Activated CD4-positive, alpha-beta T cell treated with anti-CD3 and anti-CD28 coated beads, Interleukin-2, amount 50 U/mL, for 48 hours (primary cell): Measurements from ENCODE around the gene CSNK1G2.

ENCODE experiments used
- DNase-seq, 2 experiments: peaks; one replicate each; pipeline ENCODE4 v3.0.0-alpha.2; 2020

The CSNK1G2 gene

DNA sequence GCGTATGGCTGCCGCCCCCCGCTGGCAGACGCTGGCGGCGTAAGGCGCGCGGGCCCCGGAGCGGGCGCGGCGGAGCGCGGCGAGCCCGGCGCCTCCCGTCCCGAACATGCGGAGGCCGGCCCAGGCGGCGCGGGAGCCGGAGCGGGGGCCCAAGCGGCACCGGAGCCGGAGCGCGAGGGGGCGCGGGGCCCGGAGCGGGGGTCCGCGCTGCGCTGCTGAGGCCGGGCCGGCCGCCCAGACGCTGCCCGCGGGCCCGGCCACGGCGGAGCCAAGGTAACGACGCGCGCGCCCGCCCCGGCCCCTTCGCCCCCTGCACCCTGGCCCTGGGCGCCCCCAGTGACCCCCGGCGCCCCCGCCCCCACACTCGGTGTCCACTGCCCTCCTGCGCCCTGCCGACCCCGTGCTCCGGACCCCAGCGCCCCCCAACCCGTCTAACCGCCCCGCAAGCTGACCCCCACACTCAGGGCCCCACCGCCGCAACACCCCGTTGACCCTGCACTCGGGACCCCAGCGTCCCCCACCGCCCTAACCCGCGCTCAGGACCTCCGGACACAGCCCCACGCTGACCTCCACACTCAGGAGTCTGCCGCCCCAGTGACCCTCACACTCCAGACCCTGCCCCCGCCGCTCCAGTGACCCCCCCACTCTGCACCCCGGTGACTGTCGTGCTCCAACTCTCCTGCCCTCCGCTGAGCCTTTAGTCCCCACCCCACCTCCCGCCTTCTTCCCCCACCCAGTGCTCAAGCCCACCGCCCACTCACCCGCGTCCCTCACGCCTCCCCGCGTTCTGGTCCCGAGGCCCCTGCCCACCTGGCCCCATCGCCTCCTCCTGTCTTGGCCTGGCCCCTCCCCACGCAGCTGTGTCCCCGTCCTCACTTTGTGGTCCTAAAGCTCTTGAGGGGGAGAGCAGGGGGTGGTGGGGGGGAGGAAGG, at the start of gene CSNK1G2:
TSS of gene CSNK1G2 (plus strand) at position 27 of the 932 bp plus-strand sequence. CDS start 28,601 bp downstream, outside the sequence.
- peak in 1 of 2 experiments; percentile 16 for DNase-seq

DNA sequence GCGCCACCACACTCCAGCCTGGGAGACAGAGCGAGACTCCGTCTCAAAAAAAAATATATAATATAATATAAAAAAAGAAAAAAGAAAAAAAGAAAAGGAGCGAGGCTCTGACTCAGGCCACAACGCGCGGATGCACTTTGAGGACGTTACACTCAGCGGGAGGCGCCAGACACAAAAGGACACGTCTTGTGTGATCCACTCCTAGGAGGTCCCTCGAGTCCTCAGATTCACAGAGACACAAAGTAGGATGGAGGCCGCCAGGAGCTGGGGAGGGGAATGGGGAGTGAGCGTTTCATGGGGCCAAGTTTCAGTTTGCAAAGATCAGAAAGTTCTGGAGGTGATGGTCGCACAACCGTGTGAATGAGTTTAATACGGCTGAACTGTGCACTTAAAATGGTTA, 47.2 kb upstream of the CSNK1G2 start:
- DNase-seq = no peak

DNA sequence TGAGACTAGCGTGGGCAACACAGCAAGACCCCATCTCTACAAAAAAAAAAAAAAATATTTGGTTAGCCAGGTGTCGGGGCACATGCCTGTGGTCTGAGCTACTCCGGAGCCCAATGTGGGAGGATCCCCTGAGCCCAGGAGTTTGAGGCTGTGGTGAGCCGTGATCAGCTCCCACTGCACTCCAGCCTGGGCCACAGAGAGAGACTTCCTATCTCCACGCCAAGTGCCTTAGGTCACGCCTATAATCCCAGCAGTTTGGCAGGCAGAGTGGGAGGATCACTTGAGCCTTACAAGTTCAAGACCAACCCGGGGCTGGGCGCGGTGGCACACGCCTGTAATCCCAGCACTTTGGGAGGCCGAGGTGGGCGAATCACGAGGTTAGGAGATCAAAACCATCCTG, 44.5 kb upstream of the CSNK1G2 start:
- no peak for DNase-seq

DNA sequence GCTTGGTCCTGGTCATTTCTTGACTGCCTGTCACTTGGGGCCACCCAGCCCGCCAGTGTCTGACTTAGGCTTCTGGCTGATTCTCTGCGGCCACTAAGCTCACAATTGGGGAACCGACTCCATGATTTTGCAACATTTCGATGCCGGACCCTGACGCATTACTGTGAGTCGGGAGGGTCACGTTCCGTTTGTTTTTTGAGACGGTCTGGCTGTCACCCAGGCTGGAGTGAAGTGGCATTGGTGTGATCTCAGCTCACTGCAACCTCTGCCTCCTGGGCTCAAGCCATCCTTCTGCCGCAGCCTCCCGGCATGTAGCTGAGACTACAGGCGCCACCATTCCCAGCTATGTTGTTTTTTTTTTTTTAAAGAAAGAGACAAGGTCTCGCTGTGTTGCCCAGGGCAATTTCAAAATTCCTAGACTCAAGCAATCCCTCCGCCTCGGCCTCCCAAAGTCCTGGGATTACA, 39.0 kb upstream of the CSNK1G2 start:
- no peak for DNase-seq

DNA sequence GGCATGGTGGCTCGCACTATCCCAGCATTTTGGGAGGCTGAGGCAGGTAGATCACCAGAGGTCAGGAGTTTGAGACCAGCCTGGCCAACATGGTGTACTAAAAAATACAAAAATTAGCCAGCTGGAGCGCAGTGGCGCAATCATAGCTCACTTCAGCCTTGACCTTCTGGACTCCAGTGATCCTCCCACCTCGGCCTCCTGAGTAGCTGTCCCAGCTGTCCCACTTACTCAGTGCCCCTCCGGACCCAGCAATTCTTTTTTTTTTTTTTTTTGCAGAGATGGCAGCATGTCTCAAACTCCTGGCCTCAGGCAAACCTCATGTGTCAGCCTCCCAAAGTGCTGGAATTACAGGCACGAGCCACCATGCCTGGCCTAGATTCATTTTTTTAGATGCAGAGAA, 38.0 kb upstream of the CSNK1G2 start:
- no peak for DNase-seq

DNA sequence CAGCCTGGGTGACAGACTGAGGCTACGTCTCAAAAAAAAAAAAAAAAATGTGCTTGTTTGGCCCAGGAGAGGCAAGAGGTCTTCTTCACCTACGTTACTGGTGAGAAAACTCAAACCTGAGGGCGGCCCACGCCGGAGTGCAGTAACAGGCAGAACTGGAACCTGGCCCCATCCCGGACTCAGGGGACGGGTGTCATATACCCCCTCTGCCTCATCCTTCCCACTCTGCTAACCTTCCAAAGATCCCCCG, 36.2 kb upstream of the CSNK1G2 start:
- DNase-seq = no peak

DNA sequence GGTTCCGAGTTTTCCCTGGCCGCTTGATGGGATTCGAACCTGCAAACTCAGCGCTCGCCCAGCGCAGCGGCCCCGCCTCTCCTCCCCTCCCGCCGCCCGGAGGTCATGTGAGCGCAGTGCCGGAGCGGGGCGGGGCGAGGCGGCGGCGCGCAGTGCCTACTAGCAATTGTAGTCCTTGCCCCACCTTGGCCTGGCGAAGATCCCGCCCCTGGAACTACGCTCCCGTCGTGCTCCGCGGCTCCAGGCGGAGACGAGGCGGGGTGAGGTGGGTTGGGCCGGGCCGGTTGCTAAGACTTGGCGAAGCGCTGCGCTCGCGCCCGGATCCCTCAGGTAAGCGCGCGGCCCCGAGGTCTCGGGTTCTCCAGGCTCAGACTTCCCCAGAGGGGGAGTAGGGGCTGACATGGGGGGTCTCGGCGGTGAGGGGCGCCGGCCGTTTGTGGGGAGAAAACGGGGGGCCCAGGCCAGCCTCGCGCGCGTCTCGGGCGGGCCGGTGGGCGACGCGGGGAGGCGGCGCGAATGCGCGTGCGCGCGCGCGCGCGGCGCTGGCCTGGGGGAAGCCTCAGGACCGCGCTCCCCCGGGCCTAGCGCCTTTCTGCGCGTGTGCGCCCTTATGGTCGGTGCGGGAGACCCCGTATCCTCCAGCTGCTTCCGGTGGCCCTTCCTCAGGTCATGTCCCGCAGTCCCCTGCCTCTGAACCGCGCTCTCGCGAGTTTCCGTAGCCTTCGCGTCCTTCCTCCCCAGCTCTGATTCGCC, 35.7 kb upstream of the CSNK1G2 start, which contains the start of the genes ADAT3 and SCAMP4:
TSS of gene ADAT3 (plus strand) at position 290 of the 753 bp plus-strand sequence. CDS start 6,649 bp downstream, outside the sequence.
TSS of gene SCAMP4 (plus strand) at position 290 of the 753 bp plus-strand sequence. CDS start 9,621 bp downstream, outside the sequence.
- peak; percentile 99 for DNase-seq

DNA sequence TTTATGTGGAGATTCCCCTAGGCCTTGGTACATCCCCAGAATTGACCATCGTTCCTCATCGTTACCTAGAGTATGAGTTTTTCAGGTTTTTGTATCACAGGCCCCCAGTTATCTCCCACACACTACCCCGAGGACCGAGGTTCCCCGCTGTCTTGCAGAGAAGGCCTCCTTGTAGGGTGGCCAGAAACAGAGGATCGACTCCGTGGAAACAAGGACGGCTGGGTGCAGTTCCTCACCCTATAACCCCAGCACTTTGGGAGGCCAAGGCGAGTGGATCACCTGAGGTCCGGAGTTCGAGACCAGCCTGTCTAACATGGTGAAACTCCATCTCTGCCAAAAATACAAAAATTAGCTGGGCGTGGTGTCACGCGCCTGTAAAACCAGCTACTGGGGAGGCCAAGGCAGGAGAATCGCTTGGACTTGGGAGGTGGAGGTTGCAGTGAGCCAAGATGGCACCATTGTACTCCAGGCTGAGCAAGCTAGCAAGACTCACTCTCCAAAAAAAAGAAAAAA, 35.1 kb upstream of the CSNK1G2 start:
- DNase-seq = no peak

DNA sequence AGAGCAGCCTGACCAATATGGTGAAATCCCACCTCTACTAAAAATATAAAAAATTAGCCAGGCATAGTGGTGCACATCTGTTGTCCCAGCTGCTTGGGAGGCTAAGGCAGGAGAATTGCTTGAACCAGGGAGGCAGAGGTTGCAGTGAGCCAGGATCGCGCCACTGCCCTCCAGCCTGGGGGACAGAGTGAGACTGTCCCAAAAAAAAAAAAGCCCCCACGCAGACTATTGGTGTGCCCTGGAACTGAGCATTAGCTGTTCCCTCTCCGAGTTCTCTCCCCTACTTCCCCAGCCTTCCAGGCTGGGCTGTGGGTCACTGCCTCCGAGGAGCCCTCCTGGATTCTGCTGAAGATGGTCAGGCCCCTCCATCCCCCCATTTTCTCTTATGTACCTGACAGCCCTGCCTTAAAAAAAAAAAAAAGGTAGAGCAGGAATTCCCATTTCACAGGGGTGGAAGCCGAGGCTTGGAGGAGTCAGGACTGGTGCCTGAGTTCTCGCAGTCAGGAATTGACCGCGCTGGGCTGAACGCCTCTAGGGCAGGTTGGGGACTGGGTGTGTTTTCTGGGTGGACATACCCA, 33.9 kb upstream of the CSNK1G2 start:
- no peak for DNase-seq

DNA sequence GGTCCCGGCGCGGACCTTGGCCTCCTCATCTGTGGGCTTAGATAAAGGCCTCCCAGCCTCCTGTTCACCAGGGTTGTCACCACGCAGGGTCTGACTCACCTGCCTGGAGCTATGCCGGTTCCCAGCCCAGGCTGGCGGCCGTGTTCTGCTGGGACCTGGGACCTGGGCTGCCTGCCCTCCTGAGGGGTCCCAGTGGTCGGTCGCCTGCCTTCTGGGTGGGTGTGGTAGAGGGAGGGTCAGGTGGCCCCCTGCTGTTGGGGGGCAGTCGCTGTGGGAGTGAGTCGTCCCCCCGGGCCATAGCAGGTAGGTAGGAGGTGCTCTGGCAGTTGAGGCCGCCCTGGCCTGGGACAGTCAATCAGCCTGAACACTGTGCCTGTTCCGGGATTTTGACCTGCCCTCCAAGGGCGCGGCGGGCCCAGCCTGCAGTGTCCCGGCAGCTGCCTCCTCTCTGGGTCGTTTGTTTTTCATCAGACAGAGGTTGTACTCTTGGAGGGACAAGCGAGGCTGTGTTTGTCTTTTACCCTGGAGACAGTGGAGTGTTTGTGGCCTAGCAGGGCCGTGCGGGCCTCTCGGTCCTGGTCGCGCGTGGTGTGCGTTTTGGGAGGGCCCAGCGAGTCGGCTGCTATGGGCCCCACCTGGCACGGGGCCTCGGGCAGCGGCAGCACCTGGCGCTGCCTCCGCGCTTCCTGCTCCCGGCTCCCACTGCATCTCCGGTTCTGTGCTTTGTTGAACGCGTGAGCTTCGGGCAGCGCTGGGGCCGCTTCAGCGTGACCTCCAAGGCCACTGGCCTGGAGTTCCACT, 33.2 kb upstream of the CSNK1G2 start:
- DNase-seq = no peak

DNA sequence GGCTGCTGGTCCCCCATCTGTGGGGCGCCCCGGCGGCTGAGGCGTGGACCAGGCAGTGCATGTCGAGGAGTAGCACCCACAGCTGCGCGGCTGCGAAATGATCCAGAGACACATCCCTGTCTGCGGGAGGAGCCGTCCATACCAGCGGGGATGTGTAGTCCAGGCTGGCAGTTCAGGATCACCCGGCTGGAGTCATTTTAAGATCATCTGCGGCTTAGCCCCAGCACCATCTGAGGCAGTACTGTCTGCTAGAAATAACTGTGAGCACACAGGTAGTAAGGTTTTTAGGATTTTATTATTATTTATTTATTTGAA, 32.7 kb upstream of the CSNK1G2 start:
- no peak for DNase-seq

DNA sequence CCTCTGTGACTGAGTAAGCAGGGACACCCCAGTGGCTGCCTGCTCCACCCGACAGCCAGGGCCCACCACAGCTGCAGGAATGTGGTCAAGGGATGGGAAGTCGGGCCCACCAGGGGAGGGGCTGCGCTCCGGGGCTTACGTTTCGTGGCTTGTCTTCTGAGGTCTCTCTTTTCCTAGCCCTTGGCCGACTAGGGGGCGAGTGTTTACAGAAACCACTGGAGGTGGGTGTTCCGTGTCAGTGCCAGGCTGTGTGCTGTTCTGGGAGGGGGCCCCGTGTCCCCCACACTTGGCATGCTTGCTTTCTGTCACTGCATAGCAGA, 31.3 kb upstream of the CSNK1G2 start:
- DNase-seq = no peak

DNA sequence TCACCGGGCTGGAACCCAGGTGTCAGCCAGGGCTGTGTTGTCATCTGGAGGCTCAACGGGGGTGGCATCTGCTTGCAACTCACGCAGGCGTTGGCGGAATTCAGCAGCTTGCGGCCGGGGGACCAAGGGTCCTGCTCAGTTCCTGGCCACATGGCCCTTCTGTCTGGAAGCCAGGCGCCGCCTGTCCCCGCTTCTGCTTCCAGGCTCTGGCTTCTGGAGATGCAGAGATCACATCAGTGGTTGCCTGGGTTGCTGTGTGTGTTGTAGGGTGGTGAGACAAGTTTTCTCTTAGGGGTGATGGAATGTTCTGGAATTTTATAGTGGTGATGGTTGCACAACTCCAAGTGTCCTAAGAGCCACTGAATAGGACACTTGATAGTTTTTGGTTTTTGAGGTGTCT, 30.8 kb upstream of the CSNK1G2 start:
- DNase-seq = no peak

DNA sequence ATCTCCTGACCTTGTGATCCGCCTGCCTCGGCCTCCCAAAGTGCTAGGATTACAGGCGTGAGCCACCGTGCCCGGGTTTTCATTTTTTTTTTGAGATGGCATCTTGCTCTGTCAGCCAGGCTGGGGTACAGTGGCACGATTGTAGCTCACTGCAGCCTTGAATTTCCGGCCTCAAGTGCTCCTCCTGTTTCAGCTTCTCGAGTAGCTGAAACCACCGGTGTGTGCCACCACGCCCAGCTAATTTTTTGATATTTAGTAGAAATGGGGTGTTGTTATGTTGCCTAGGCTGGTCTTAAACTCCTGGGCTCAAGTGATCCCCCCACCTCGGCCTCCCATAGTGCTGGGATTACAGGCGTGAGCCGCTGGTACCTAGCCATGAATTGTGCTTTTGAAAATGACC, 29.9 kb upstream of the CSNK1G2 start:
- no peak for DNase-seq

DNA sequence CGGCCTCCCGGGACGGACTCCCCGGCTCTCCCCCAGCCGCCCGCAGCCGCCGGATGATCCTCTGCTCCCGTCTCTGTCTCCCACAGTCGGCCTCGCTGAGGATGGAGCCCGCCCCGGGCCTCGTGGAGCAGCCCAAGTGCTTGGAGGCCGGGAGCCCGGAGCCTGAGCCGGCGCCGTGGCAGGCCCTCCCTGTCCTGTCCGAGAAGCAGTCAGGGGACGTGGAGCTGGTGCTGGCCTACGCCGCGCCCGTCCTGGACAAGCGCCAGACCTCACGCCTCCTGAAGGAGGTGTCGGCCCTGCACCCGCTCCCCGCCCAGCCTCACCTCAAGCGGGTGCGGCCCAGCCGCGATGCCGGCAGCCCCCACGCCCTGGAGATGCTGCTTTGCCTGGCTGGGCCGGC, 29.0 kb upstream of the CSNK1G2 start:
- no peak for DNase-seq

DNA sequence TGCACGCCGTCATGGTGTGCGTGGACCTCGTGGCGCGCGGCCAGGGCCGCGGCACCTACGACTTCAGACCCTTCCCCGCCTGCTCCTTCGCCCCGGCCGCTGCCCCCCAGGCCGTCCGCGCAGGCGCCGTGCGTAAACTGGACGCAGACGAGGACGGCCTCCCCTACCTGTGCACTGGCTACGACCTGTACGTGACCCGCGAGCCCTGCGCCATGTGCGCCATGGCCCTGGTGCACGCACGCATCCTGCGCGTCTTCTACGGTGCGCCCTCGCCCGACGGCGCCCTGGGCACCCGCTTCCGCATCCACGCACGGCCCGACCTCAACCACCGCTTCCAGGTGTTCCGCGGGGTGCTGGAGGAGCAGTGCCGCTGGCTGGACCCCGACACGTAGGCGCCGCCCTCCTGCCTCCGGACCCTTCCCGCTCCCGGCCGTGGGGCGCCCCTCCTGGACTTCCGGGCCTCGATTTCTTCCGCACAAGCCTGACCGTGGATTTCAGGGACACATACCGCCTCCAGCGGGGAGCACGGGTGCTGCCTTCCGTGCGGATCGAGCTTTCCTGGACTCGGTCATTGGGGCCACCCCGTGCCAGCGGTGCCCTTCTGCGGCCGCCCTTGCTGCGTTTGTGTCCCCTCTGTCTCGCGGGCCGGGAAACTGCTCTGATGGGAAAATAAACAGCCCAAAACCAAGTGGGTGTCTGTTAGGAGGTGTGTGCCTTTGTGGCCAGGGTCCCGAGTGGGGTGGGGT, 28.0 kb upstream of the CSNK1G2 start:
- DNase-seq = no peak

DNA sequence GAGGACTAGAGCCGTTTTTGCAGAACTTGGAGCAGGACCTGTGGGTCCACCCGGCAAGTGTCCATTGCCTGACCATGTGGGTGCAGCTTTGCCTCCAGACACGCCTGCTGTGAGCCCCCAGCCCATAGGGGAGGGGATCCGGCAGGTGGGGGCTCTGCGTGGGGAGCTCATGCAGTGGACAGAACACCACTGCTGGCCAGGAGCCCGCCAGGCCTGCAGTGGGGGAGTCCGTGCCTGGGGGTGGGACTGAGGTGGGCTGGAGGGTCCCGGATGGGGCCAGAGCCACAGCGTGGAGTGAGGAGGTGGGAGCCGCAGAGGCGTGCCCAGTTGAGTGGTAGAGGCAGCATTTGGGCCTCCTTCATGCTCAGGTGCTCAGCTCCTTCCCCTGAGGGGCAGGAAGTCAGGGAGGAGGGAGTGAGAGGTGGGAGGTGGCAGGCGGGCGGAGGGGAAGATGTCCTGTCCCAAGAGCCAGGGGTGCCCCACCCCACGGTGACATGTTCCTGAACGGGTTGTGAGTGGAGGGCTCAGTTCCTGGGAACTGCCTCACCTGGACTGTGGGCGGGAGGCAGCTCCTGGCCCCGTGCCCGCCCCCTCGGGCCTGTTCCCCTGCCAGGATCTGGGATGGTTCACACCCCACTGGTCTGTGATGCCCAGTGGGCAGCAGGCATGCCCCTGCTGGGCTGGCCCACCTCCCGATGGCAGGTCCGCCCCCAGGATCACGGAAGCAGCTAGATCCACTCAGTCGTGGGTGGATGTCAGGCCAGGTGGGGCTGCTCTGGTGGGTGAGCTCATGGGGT, 27.0 kb upstream of the CSNK1G2 start:
- no peak for DNase-seq

DNA sequence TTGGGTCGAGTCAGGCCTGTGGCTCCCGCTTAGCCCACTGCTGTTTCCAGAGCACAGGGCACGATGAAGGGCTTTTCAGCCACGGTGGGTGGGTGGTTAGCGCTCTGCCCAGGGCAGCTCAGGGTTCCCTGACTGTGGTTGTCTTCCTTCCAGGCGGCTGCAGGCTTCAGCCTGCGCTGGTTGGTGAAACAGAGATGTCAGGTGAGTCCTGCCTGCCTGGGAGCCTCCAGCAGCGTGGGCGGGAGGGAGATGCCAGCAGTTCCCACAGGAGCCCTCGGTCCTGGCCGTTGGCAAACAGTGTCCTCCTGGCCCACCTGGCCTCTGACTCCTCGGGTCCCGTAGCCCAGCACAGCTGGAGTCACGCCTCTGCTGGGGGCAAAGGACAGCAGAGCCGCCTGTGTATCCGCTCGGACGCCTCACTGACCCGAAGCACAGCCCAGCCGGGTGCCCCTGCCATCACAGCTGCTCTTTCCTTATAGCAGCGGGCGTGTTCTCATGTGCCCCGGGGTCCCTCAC, 26.1 kb upstream of the CSNK1G2 start:
- no peak for DNase-seq

DNA sequence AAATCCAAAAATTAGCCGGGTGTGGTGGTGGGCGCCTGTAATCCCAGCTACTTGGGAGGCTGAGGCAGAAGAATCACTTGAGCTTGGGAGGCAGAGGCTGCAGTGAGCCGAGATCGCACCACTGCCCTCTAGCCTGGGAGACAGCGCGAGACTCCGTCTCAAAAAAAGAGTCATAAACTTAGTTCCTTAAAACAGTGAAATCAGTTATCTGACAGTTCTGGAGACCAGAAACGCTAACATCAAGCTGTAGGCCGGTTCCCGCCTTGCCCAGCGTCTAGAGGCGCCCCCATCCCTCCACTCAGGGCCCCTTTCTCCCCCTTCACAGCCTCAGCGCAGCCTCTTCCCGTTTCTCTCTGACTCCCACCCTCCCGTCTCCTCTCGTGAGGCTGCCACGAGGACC, 23.8 kb upstream of the CSNK1G2 start:
- DNase-seq = no peak

DNA sequence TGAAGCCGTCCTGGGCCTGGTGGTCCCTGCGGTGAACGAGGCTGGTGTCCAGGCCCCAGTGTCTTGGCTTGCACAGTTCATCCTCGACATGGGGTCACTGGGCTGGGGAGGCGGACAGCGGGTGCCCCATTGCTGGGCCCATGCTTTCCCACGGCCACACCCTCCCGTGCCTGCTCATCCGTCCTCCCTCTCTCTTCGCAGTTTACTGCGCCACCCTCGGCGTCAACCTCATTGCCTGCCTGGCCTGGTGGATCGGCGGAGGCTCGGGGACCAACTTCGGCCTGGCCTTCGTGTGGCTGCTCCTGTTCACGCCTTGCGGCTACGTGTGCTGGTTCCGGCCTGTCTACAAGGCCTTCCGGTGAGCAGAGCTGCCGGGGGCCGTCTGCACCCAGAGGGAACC, 23.0 kb upstream of the CSNK1G2 start:
- no peak for DNase-seq

DNA sequence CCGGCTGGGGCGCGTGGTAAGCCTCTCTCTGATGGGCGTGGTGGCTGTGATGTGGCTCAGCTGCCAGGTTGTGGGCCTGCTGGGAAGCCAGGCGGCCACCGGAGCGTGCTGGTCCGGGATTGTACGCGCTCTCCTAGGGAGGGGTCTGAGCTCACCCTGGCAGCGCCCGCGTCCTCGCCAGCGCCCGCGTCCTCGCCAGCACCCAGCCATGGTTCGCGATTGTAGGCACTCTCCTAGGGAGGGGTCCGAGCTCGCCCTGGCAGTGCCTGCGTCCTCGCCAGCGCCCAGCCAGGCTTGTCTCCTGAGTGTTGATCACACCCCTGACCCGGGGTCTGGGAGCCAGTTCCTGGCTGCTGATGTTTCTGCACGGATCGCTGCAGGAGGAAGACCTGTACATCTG, 22.0 kb upstream of the CSNK1G2 start:
- no peak for DNase-seq
